ENCODE data around the gene COG8. TPM values are rescaled to one million over a fixed set of nuclear protein-coding genes. Genes with fewer than 3 reads are reported as not detected.

COG8 gene
- total and polyA plus RNA-seq, 10 of the 15 experiments (the other 5 are each of a cell fraction or from before 2014, with no cell fraction given): 2.8 to 39.6 (median 23.8) TPM

GRCh38 chr16:69311533-69312387 is 27.6 kb downstream of the COG8 start (continued):
- peak in 1 of 3 experiments; percentile 13; a peak in 2 of 6 replicates for TF ChIP-seq CTCF (IDR thresholded peaks at IDR 0.05 in 2 of 3, conservative IDR thresholded peaks at IDR 0.05 in 1 of 3; ENCODE audit: control insufficient read depth in 2 of 3, extremely low read depth in 1 of 3, insufficient read depth in 1 of 3, low read depth in 3 of 3, low read length in 3 of 3)
- TF ChIP-seq HCFC1 (IDR thresholded peaks at IDR 0.05; ENCODE audit: low read length): no peak
- TF ChIP-seq ZNF622 (IDR thresholded peaks at IDR 0.05): no peak
- no peak for TF ChIP-seq ZBTB33 (IDR thresholded peaks at IDR 0.05)
- no peak for TF ChIP-seq CREM (IDR thresholded peaks at IDR 0.05; ENCODE audit: low read depth)
- TF ChIP-seq NRF1 (conservative IDR thresholded peaks at IDR 0.05; ENCODE audit: low read depth, low read length): no peak
- TF ChIP-seq NR2C1 (IDR thresholded peaks at IDR 0.05): no peak; the same call in 1 of the 2 replicates
- no peak for TF ChIP-seq E2F8 (IDR thresholded peaks at IDR 0.05; ENCODE audit: low read depth, partially characterized antibody)
- TF ChIP-seq KLF5 (IDR thresholded peaks at IDR 0.05; ENCODE audit: partially characterized antibody): peak; percentile 40
- no peak for TF ChIP-seq ZNF592 (IDR thresholded peaks at IDR 0.05)
